ENCODE measurements around the gene AMIGO2.

- no peak for TF ChIP-seq POLR2AphosphoS5 (IDR thresholded peaks at IDR 0.05; ENCODE audit: low read depth)
- no peak for TF ChIP-seq CREB1 (CRISPR knock-in tag; IDR thresholded peaks at IDR 0.05; ENCODE audit: low read depth)
Measured at GRCh38 chr12:47067176-47067575, 12.6 kb downstream of the AMIGO2 start.
